HG03520 (cell line): ENCODE data around the gene ZNF444.
"Not testable (repeated sequence)": the region's sequence is repeated elsewhere in the genome, so short reads cannot be mapped to it uniquely, and the experiment has no call there.

Source experiments
- ATAC-seq: cut with Tn5 transposase; IDR thresholded peaks from one replicate; pipeline ENCODE4 v1.9.1; 2021; ENCODE audit warnings: mild to moderate bottlenecking, moderate library complexity; ENCODE audit not compliant: unreplicated experiment

Gene ZNF444

GRCh38 chr19:56174550-56174949 is 33.5 kb downstream of the ZNF444 start:
- ATAC-seq, result no peak

DNA sequence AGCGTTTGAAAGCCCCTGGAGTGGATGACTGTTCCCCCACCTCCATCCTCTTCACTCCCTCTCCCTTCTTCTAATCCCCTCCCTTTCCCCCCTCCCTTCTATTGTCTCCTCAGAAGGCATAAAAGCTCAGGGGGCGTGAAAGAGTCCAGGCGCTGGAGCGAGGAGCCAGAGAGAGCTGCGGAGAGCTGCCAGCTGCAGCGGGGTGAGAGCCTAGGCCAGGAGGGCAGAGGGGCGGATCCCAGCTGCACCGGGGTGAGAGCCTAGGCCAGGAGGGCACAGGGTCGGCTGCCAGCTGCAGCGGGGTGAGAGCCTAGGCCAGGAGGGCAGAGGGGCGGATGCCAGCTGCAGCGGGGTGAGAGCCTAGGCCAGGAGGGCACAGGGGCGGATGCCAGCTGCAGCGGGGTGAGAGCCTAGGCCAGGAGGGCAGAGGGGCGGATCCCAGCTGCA is 34.8 kb downstream of the ZNF444 start, which contains the start of gene GALP:
TSS of gene GALP (plus strand) at position 148 of the 447 bp plus-strand sequence. CDS start 1,101 bp downstream, outside the sequence.
- ATAC-seq, result not testable (repeated sequence)

DNA sequence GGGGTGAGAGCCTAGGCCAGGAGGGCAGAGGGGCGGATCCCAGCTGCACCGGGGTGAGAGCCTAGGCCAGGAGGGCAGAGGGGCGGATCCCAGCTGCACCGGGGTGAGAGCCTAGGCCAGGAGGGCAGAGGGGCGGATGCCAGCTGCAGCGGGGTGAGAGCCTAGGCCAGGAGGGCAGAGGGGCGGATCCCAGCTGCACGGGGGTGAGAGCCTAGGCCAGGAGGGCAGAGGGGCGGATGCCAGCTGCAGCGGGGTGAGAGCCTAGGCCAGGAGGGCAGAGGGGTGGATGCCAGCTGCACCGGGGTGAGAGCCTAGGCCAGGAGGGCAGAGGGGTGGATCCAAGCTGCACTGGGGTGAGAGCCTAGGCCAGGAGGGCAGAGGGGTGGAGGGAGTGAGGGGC is 35.2 kb downstream of the ZNF444 start:
- not testable (repeated sequence) for ATAC-seq

- ATAC-seq, result no peak
These were observed 35.8 kb downstream of the ZNF444 start for GRCh38 chr19:56176881-56177280.

- ATAC-seq, result no peak
These were observed 36.6 kb downstream of the ZNF444 start for GRCh38 chr19:56177564-56178243.

- no peak for ATAC-seq
These were observed 48.7 kb downstream of the ZNF444 start for GRCh38 chr19:56189785-56190184.

DNA sequence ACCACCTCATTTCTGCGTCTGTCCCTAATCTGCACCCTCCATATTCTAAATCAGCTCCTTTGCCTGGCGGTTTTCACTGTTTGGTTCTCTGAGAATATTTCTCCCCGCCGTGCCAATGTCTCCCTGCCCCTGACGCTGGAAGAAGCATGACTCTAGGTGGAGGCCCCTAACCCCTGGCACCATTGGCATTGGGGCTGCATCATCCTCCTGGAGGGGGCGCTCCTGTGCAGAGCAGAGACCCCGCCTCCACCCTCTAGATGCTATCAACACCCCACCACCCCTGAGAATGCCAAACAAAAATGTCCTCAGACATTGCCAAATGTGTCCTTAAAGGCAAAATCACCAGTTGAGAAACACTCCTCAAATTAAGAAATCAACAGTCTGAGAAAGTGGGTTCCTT is 50.0 kb downstream of the ZNF444 start:
- no peak for ATAC-seq

GRCh38 chr19:56191711-56192110 is 50.6 kb downstream of the ZNF444 start:
- ATAC-seq, result no peak

DNA sequence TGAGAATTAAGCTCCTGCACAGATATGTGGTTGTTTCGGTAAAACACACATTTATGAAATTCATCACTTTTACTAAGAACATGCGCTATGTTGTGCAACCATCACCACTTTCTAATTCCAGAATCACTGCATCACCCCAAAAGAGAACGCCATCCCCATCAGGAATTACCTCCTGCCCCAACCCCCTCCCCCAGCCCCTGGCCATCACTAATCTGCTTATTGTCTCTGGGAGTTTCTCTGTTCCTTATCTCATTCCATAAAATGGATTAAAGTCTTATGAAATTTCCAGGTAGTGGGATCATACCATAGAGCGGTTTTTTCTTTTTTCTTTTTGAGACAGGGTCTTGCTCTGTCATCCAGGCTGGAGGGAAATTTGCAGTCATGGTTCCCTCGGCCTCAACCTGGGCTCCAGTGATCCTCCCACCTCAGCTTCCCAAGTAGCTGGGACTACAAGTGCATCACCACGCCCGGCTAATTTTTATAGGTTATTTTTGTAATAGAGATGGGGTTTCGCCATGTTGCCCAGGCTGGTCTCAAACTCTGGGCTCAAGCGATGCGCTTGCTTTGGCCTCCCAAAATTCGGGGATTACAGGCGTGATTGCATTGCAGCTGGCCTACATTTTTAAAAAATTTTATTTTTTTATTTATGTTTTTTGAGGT is 53.0 kb downstream of the ZNF444 start:
- no peak for ATAC-seq

DNA sequence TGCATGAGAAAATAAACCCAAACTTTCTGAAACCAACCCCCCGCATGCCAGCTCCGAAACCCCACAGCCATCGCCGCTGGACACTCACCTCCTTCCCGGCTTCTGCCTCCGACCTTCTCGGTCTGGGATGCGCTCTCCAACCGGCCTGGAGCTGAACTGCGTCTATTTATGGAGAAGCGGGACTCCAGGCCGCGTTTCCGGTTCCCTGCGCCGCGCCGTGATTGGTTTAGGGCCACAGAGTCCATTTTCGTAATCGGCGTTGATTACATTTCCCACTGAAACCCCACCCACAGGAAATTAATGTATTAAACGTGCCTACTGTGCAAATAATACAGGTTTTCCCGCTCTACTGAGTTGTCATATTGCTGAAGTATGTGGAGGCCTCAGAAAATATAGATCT is 56.6 kb downstream of the ZNF444 start, which contains the start of gene ZSCAN5B:
TSS of gene ZSCAN5B (minus strand) at position 138 of the 400 bp plus-strand sequence. CDS start 4,731 bp downstream, outside the sequence.
- ATAC-seq, result not testable (repeated sequence)

- ATAC-seq, result no peak
These were observed 58.6 kb downstream of the ZNF444 start for GRCh38 chr19:56199687-56200086.

GRCh38 chr19:56201973-56202372 is 60.9 kb downstream of the ZNF444 start, which contains the start of gene ZSCAN5C:
Gene ZSCAN5C, plus strand, starts transcription at chr19:56202273. Its CDS starts 3,641 bp downstream, at chr19:56205914.
- ATAC-seq, result no peak

DNA sequence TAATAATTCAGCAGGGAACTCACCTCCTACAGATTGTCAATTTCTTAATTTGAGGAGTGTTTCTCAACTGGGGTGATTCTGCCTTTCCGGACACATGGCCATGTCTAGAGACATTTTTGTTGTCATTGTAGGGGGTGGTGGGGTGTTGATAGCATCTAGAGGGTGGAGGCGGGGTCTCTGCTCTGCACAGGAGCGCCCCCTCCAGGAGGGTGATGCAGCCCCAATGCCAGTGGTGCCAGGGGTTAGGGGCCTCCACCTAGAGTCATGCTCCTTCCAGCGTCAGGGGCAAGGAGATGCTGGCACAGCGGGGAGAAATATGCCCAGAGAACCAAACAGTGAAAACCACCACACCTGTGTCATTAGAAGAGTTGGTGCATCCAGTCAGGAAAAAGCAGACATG is 66.5 kb downstream of the ZNF444 start:
- not testable (repeated sequence) for ATAC-seq

DNA sequence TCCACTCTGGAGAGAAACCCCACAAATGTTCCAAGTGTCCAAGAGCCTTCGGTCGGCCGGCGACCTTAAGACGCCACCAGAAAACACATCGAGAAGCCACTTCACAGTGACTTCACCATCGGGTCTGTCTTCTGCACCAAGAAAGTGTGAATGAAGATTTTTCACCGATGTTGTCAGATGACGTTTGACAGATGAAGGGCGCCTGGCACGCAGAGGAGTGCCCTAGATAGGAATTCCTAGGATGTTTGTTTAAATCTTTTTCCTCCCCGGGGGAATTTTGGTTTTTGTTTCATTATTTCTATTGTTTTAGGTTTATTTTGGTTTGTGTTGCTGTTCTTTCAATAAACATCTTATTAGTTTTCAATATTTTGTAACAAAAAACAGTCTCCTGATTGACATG is 68.0 kb downstream of the ZNF444 start:
- ATAC-seq, result no peak

DNA sequence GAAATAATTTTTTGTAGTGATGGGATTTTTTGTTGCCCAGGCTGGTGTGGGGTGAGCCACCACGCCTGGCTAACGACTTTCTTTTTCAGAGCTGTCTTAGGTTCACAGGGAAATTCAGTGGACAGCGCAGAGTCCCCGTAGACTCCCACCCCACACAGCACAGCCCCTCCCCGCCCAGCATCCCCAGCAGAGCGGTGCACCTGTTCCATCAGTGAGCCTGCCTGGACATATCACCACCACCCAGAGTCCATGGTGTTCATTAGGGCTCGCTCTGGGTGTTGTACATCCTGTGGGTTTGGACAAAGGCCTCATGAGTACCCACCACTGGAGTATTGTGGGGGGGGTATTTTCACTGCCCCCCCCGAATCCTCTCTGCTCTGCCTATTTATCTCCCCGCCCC is 68.9 kb downstream of the ZNF444 start:
- not testable (repeated sequence) for ATAC-seq
